SK-N-SH (cell line): ENCODE data around the gene RGPD4. TPM values are rescaled to one million over a fixed set of nuclear protein-coding genes. Genes with fewer than 3 reads are reported as not detected.

Source experiments
- CTCF ChIA-PET: fragments of 300-600, 350-600 bp; formaldehyde crosslinking; extraction: SDS; loops from one replicate; lab custom pipeline; 2021; lab: Yijun Ruan, JAX
- POLR2A ChIA-PET: fragments of 350-600 bp; sonication (Branson Sonifier 250); formaldehyde crosslinking; extraction: SDS; loops from one replicate; lab custom pipeline; 2020; ENCODE audit warnings: antibody characterized with exemption, inconsistent platforms; lab: Yijun Ruan, JAX
- DNase-seq: peaks from one replicate; pipeline ENCODE4 v3.0.0; 2012
- H2AFZ ChIP-seq: fragments of 200-600 bp; sonication (generic); 2 replicates; pipeline ENCODE4 v1.8.1; 2016; ENCODE audit warnings: antibody characterized with exemption, mild to moderate bottlenecking, low read depth
- H3F3A ChIP-seq: fragments of 200-600 bp; sonication (generic); replicated peaks from 2 replicates; pipeline ENCODE3; 2016; ENCODE audit warnings: antibody characterized with exemption, mild to moderate bottlenecking; ENCODE audit not compliant: insufficient read depth
- H3K27ac ChIP-seq, 2 experiments: fragments of 200-500 bp in 1 of 2; fragments of 200-600 bp in 1 of 2; sonication (Bioruptor generic) in 1 of 2; sonication (generic), shearing (Covaris generic) in 1 of 2; 2 replicates each; pipeline versions ENCODE4 v1.5.1 to v1.6.1; 2014 to 2016; ENCODE audit warnings: low read depth in 2 of 2, inconsistent platforms in 1 of 2, low read length in 1 of 2, mild to moderate bottlenecking in 1 of 2, mixed read lengths in 1 of 2
- H3K27me3 ChIP-seq: fragments of 200-600 bp; sonication (generic), shearing (Covaris generic); 2 replicates; pipeline ENCODE4 v1.6.1; 2016; ENCODE audit warnings: mixed run types; ENCODE audit not compliant: insufficient read depth
- H3K36me3 ChIP-seq, 2 experiments: fragments of 200-500 bp in 1 of 2; fragments of 200-600 bp in 1 of 2; sonication (Bioruptor generic) in 1 of 2; sonication (generic) in 1 of 2; replicated peaks in 1 of 2; 2 replicates each; pipeline versions ENCODE3 to v1.5.1; 2014 to 2016; ENCODE audit warnings: low read length in 1 of 2, mild to moderate bottlenecking in 1 of 2; ENCODE audit not compliant: insufficient read depth in 2 of 2, control insufficient read depth in 1 of 2
- H3K4me1 ChIP-seq, 2 experiments: fragments of 200-500 bp in 1 of 2; fragments of 200-600 bp in 1 of 2; sonication (Bioruptor generic) in 1 of 2; sonication (generic), shearing (Covaris generic) in 1 of 2; 2 replicates each; pipeline versions ENCODE4 v1.5.1 to v1.6.1; 2014 to 2016; ENCODE audit warnings: low read depth in 1 of 2, low read length in 1 of 2, mixed run types in 1 of 2; ENCODE audit not compliant: insufficient read depth in 2 of 2, control insufficient read depth in 1 of 2
- H3K4me2 ChIP-seq: fragments of 200-600 bp; sonication (generic), shearing (Covaris generic); 2 replicates; pipeline ENCODE4 v1.6.1; 2017; ENCODE audit warnings: mixed run types
- H3K4me3 ChIP-seq, 2 experiments: fragments of 200-500 bp in 1 of 2; fragments of 200-600 bp in 1 of 2; sonication (Bioruptor generic) in 1 of 2; sonication (generic), shearing (Covaris generic) in 1 of 2; 2 replicates each; pipeline versions ENCODE4 v1.5.1 to v1.8.1; 2014 to 2016; ENCODE audit warnings: low read depth in 2 of 2, inconsistent platforms in 1 of 2, low read length in 1 of 2, mild to moderate bottlenecking in 1 of 2, mixed read lengths in 1 of 2, moderate library complexity in 1 of 2
- H3K79me2 ChIP-seq: fragments of 200-600 bp; sonication (generic); 2 replicates; pipeline ENCODE4 v1.8.1; 2017; ENCODE audit warnings: mild to moderate bottlenecking; ENCODE audit not compliant: insufficient read depth
- H3K9ac ChIP-seq: fragments of 200-600 bp; sonication (generic); 2 replicates; pipeline ENCODE4 v1.6.1; 2017; ENCODE audit warnings: mixed run types
- H3K9me2 ChIP-seq: fragments of 200-600 bp; sonication (generic); 2 replicates; pipeline ENCODE4 v1.6.1; 2017; ENCODE audit warnings: mixed run types
- H3K9me3 ChIP-seq: fragments of 200-600 bp; sonication (generic); 2 replicates; pipeline ENCODE4 v1.6.1; 2017; ENCODE audit warnings: mixed run types, mild to moderate bottlenecking, moderate library complexity
- H4K20me1 ChIP-seq: fragments of 200-600 bp; sonication (generic); 2 replicates; pipeline ENCODE4 v1.6.1; 2017; ENCODE audit warnings: mild to moderate bottlenecking, mixed run types; ENCODE audit not compliant: insufficient read depth
- EP300 ChIP-seq, 2 experiments: IDR thresholded peaks; 2 replicates each; pipeline versions ENCODE4 v1.4.0 to v1.6.1; 2012; ENCODE audit warnings: borderline replicate concordance in 1 of 2, low read depth in 1 of 2, low read length in 1 of 2
- FOXJ3 ChIP-seq: sonication (generic); formaldehyde crosslinking; IDR thresholded peaks from 2 replicates; pipeline ENCODE4 v1.5.1; 2020; ENCODE audit warnings: mild to moderate bottlenecking, missing genetic modification reagents
- FOXM1 ChIP-seq: IDR thresholded peaks from 2 replicates; pipeline ENCODE4 v1.4.0; 2012; ENCODE audit warnings: low read depth, mild to moderate bottlenecking
- GATA2 ChIP-seq: sonication (generic); formaldehyde crosslinking; IDR thresholded peaks from 2 replicates; pipeline ENCODE4 v1.5.0; 2020; ENCODE audit warnings: mild to moderate bottlenecking, missing genetic modification reagents
- IRF3 ChIP-seq: fragments of 150-350 bp; IDR thresholded peaks from 2 replicates; pipeline ENCODE4 v1.6.1; 2016; ENCODE audit warnings: mild to moderate bottlenecking, low read depth, low read length
- MAX ChIP-seq: IDR thresholded peaks from 2 replicates; pipeline ENCODE4 v1.4.0; 2012; ENCODE audit warnings: low read depth
- MEF2A ChIP-seq: IDR thresholded peaks from 2 replicates; pipeline ENCODE4 v1.4.0; 2012; ENCODE audit warnings: low read depth, borderline replicate concordance
- MXI1 ChIP-seq: IDR thresholded peaks from 2 replicates; pipeline ENCODE4 v1.6.1; 2012; ENCODE audit warnings: mild to moderate bottlenecking, low read depth, low read length, improper control_type of control experiment
- PBX3 ChIP-seq: IDR thresholded peaks from 2 replicates; pipeline ENCODE4; 2012
- POLR2AphosphoS5 ChIP-seq: IDR thresholded peaks from 2 replicates; pipeline ENCODE4 v1.6.1; 2012; ENCODE audit warnings: low read depth, low read length
- RAD21 ChIP-seq: IDR thresholded peaks from 2 replicates; pipeline ENCODE4 v1.6.1; 2012; ENCODE audit warnings: mild to moderate bottlenecking, low read length
- RCOR1 ChIP-seq: fragments of 150-350 bp; IDR thresholded peaks from 2 replicates; pipeline ENCODE4 v1.6.1; 2017; ENCODE audit warnings: antibody characterized with exemption, low read length
- REST ChIP-seq: IDR thresholded peaks from 2 replicates; pipeline ENCODE4 v1.6.1; 2012; ENCODE audit warnings: mild to moderate bottlenecking, low read depth, low read length, moderate library complexity
- RFX5 ChIP-seq: IDR thresholded peaks from 2 replicates; pipeline ENCODE4 v1.6.1; 2012; ENCODE audit warnings: mild to moderate bottlenecking, improper control_type of control experiment, low read length
- SMC3 ChIP-seq: IDR thresholded peaks from 2 replicates; pipeline ENCODE4 v1.6.1; 2012; ENCODE audit warnings: low read depth, low read length, improper control_type of control experiment
- TCF12 ChIP-seq: IDR thresholded peaks from 2 replicates; pipeline ENCODE4 v1.4.0; 2012
- TEAD4 ChIP-seq: IDR thresholded peaks from 2 replicates; pipeline ENCODE4 v1.4.0; 2012; ENCODE audit warnings: mild to moderate bottlenecking, borderline replicate concordance; ENCODE audit not compliant: insufficient read depth
- USF1 ChIP-seq: IDR thresholded peaks from 2 replicates; pipeline ENCODE4 v1.4.0; 2012; ENCODE audit warnings: low read depth, borderline replicate concordance
- USF2 ChIP-seq: fragments of 150-350 bp; IDR thresholded peaks from 2 replicates; pipeline ENCODE4 v1.6.1; 2017; ENCODE audit warnings: antibody characterized with exemption, low read length, low read depth, borderline replicate concordance
- YY1 ChIP-seq: IDR thresholded peaks from 2 replicates; pipeline ENCODE4 v1.4.0; 2012; ENCODE audit warnings: low read depth, mild to moderate bottlenecking
- WGBS: methylation state at CpG from one replicate; pipeline ENCODE4 v1.1.6; 2017; ENCODE audit warnings: low lambda C conversion rate; 5-methylcytosine and 5-hydroxymethylcytosine counted together
- polyA plus RNA-seq, 3 experiments: library from polyadenylated mRNA; depleted of rRNA; stranded (reverse); fragments of >200 nt; gene quantifications; 2 replicates each; pipeline ENCODE4 v1.2.3, GENCODE V29; 2012

RGPD4 gene
- polyA plus RNA-seq, 1 of the 3 experiments (the other 2 are of a cell fraction), result not detected

GRCh38 chr2:107810734-107811133 lies 16.0 kb upstream of the RGPD4 start:
- Histone ChIP-seq H3K4me1 (peaks cover 0 to 2% of the 10 kb centered on the region in 2 experiments; a peak in 1 of 4 replicates), H3K27me3 (no peaks in the 10 kb centered on the region), H4K20me1 (no peaks in the 10 kb centered on the region), H3K36me3 (no peaks in the 10 kb centered on the region)
- CTCF ChIA-PET, result no interaction called here
- 63% methylated on average over 1 of the region's 1 CpG for WGBS
- no peak for TF ChIP-seq POLR2AphosphoS5
- TF ChIP-seq RFX5, result no peak
- TF ChIP-seq GATA2, result no peak
- no peak for TF ChIP-seq RCOR1
- TF ChIP-seq YY1, result no peak
- TF ChIP-seq MAX, result no peak
- no peak for TF ChIP-seq EP300 (IDR thresholded peaks at IDR 0.05; ENCODE audit: borderline replicate concordance in 1 of 2, low read depth in 1 of 2, low read length in 1 of 2)
- TF ChIP-seq RAD21, result no peak
- no peak for TF ChIP-seq PBX3
- TF ChIP-seq FOXJ3 (CRISPR knock-in tag), result no peak
- no peak for TF ChIP-seq TCF12
- TF ChIP-seq FOXM1, result no peak
- TF ChIP-seq TEAD4, result no peak
- TF ChIP-seq IRF3, result no peak
- TF ChIP-seq REST, result no peak
- no peak for TF ChIP-seq MEF2A
- no peak for TF ChIP-seq USF2
- no peak for TF ChIP-seq SMC3
- TF ChIP-seq MXI1, result no peak
- no peak for TF ChIP-seq USF1
- TF ChIP-seq, all 33 proteins: peak for 0
- H2AFZ ChIP-seq, result no peak overlapping the region
- no peak overlapping the region for H3K4me3 ChIP-seq
- no peak overlapping the region for H3K9ac ChIP-seq
- H3K9me3 ChIP-seq, result no peaks in the 10 kb centered on the region
- no peaks in the 10 kb centered on the region for H3K9me2 ChIP-seq
- H3K4me2 ChIP-seq, result no peak overlapping the region
- H3F3A ChIP-seq, result no peaks in the 10 kb centered on the region
- H3K79me2 ChIP-seq, result no peaks in the 10 kb centered on the region
- POLR2A ChIA-PET, result no interaction called here
- no peak overlapping the region for H3K27ac ChIP-seq
- DNase-seq, result no peak
